Measurements from ENCODE around the gene KYNU.
"Not testable (repeated sequence)": the region's sequence is repeated elsewhere in the genome, so short reads cannot be mapped to it uniquely, and the experiment has no call there.

Gene KYNU

GRCh38 chr2:142877216-142877838, at the start of gene KYNU:
Gene KYNU (plus strand): TSS chr2:142877664. CDS start chr2:142885368, 7,704 bp downstream.
- DNase-seq = no peak

- DNase-seq = no peak
Observed at GRCh38 chr2:142834021-142834420, 43.4 kb upstream of the KYNU start.

GRCh38 chr2:142840436-142840835, 37.0 kb upstream of the KYNU start:
- DNase-seq = no peak

GRCh38 chr2:142841788-142842187, 35.7 kb upstream of the KYNU start:
- no peak for DNase-seq

GRCh38 chr2:142842369-142842768, 35.1 kb upstream of the KYNU start:
- no peak for DNase-seq

- DNase-seq = no peak
Observed at GRCh38 chr2:142843731-142844130, 33.7 kb upstream of the KYNU start.

GRCh38 chr2:142848023-142848606, 29.3 kb upstream of the KYNU start:
- DNase-seq = no peak

- DNase-seq = no peak
Observed at GRCh38 chr2:142849820-142850219, 27.6 kb upstream of the KYNU start.

GRCh38 chr2:142853912-142854311, 23.6 kb upstream of the KYNU start:
- DNase-seq = no peak

GRCh38 chr2:142857256-142858164, 20.0 kb upstream of the KYNU start:
- DNase-seq = no peak

GRCh38 chr2:142858961-142859360, 18.5 kb upstream of the KYNU start:
- no peak for DNase-seq

- DNase-seq = no peak
Observed at GRCh38 chr2:142862299-142862698, 15.2 kb upstream of the KYNU start.

GRCh38 chr2:142862847-142863246, 14.6 kb upstream of the KYNU start:
- no peak for DNase-seq

- DNase-seq = no peak
Observed at GRCh38 chr2:142863485-142863961, 13.9 kb upstream of the KYNU start.

- DNase-seq = not testable (repeated sequence)
Observed at GRCh38 chr2:142864605-142865004, 12.9 kb upstream of the KYNU start.

GRCh38 chr2:142865924-142866323, 11.5 kb upstream of the KYNU start:
- DNase-seq = no peak

- no peak for DNase-seq
Observed at GRCh38 chr2:142866426-142866825, 11.0 kb upstream of the KYNU start.

GRCh38 chr2:142867136-142867535, 10.3 kb upstream of the KYNU start:
- DNase-seq = no peak

- no peak for DNase-seq
Observed at GRCh38 chr2:142868229-142868762, 9.2 kb upstream of the KYNU start.

- DNase-seq = not testable (repeated sequence)
Observed at GRCh38 chr2:142869065-142869460, 8.4 kb upstream of the KYNU start.

GRCh38 chr2:142869461-142870106, 7.9 kb upstream of the KYNU start:
- DNase-seq = no peak

GRCh38 chr2:142870526-142870925, 6.9 kb upstream of the KYNU start:
- no peak for DNase-seq

- DNase-seq = no peak
Observed at GRCh38 chr2:142871396-142871795, 6.1 kb upstream of the KYNU start.

Data from stimulated activated CD4-positive, alpha-beta T cell treated with anti-CD3 and anti-CD28 coated beads, Interleukin-4, amount 100 ng/mL, for 24 hours (primary cell).